OCI-LY1 (cell line): Measurements from ENCODE around the gene SHROOM3.

Source experiments
- H2AFZ ChIP-seq: fragments of 200-600 bp; sonication (generic), shearing (Covaris generic); 2 replicates; pipeline ENCODE4 v1.6.0; 2014; ENCODE audit warnings: antibody characterized with exemption, mild to moderate bottlenecking, low read length
- H3F3A ChIP-seq: fragments of 200-600 bp; sonication (generic), shearing (Covaris generic); 2 replicates; pipeline ENCODE4 v1.6.0; 2014; ENCODE audit warnings: mild to moderate bottlenecking, antibody characterized with exemption, low read length, moderate library complexity; ENCODE audit not compliant: insufficient read depth
- H3K27ac ChIP-seq: fragments of 200-600 bp; sonication (generic); 2 replicates; pipeline ENCODE4 v1.5.1; 2014; ENCODE audit warnings: low read length, mixed run types, mild to moderate bottlenecking, low read depth; ENCODE audit not compliant: poor library complexity, severe bottlenecking
- H3K27me3 ChIP-seq: fragments of 200-600 bp; sonication (generic); 2 replicates; pipeline ENCODE4 v1.6.0; 2014; ENCODE audit warnings: antibody characterized with exemption, mild to moderate bottlenecking, low read length, moderate library complexity; ENCODE audit not compliant: insufficient read depth
- H3K36me3 ChIP-seq: fragments of 200-600 bp; sonication (generic); 2 replicates; pipeline ENCODE4 v1.6.1; 2014; ENCODE audit warnings: mild to moderate bottlenecking, antibody characterized with exemption, low read length, moderate library complexity, mixed read lengths; ENCODE audit not compliant: insufficient read depth
- H3K4me1 ChIP-seq: fragments of 200-600 bp; sonication (generic); 2 replicates; pipeline ENCODE4 v1.5.1; 2014; ENCODE audit warnings: mild to moderate bottlenecking, low read length, moderate library complexity; ENCODE audit not compliant: insufficient read depth, severe bottlenecking
- H3K4me2 ChIP-seq: fragments of 200-600 bp; sonication (generic), shearing (Covaris generic); 2 replicates; pipeline ENCODE4 v1.6.1; 2014; ENCODE audit warnings: low read length
- H3K4me3 ChIP-seq: fragments of 200-600 bp; sonication (generic); 2 replicates; pipeline ENCODE4 v1.5.1; 2014; ENCODE audit warnings: low read length, low read depth, mild to moderate bottlenecking, mixed read lengths; ENCODE audit not compliant: poor library complexity, severe bottlenecking
- H3K79me2 ChIP-seq: fragments of 200-600 bp; shearing (Covaris generic); 2 replicates; pipeline ENCODE4 v1.6.1; 2016; ENCODE audit warnings: mixed run types, low read length, mixed read lengths; ENCODE audit not compliant: insufficient read depth
- H3K9ac ChIP-seq: fragments of 200-600 bp; sonication (generic), shearing (Covaris generic); 2 replicates; pipeline ENCODE4 v1.6.1; 2014; ENCODE audit warnings: mild to moderate bottlenecking, low read length, mixed read lengths
- H3K9me2 ChIP-seq: fragments of 200-600 bp; sonication (generic), shearing (Covaris generic); 2 replicates; pipeline ENCODE4 v1.6.1; 2014; ENCODE audit warnings: low read depth, mild to moderate bottlenecking, low read length, mixed read lengths
- H3K9me3 ChIP-seq: fragments of 200-600 bp; shearing (Covaris generic); 2 replicates; pipeline ENCODE4 v1.6.1; 2014; ENCODE audit warnings: low read length, mixed read lengths
- H4K20me1 ChIP-seq: fragments of 200-600 bp; sonication (generic), shearing (Covaris generic); 2 replicates; pipeline ENCODE4 v1.6.0; 2016; ENCODE audit warnings: mild to moderate bottlenecking, low read length; ENCODE audit not compliant: insufficient read depth
- EZH2 ChIP-seq: fragments of 200-600 bp; sonication (generic), shearing (Covaris generic); IDR thresholded peaks from 2 replicates; pipeline ENCODE4 v1.8.0; 2017; ENCODE audit warnings: borderline replicate concordance, mixed run types, mild to moderate bottlenecking, antibody characterized with exemption, low read length, moderate library complexity, mixed read lengths
- TF ChIP-seq, protein P1 (sequence below): fragments of 200-600 bp; sonication (generic), shearing (Covaris generic); IDR thresholded peaks from 2 replicates; pipeline ENCODE4 v1.5.1; 2017; ENCODE audit warnings: mild to moderate bottlenecking, antibody characterized with exemption, low read length, moderate library complexity, mixed read lengths

Gene SHROOM3

GRCh38 chr4:76499461-76499860 is 64.4 kb downstream of the SHROOM3 start:
- Histone ChIP-seq H4K20me1 (no peaks in the 10 kb centered on the region), H3K9me3 (no peaks in the 10 kb centered on the region), H3K27ac (no peak overlapping the region), H3K9me2 (no peaks in the 10 kb centered on the region), H3K9ac (no peak overlapping the region), H3K4me1 (no peaks in the 10 kb centered on the region), H3F3A (no peaks in the 10 kb centered on the region), H3K4me2 (no peak overlapping the region), H2AFZ (no peak overlapping the region), H3K36me3 (no peaks in the 10 kb centered on the region), H3K4me3 (no peak overlapping the region), H3K79me2 (no peaks in the 10 kb centered on the region), H3K27me3 (no peaks in the 10 kb centered on the region)
- TF ChIP-seq EZH2, result no peak
- TF ChIP-seq, protein P1, sequence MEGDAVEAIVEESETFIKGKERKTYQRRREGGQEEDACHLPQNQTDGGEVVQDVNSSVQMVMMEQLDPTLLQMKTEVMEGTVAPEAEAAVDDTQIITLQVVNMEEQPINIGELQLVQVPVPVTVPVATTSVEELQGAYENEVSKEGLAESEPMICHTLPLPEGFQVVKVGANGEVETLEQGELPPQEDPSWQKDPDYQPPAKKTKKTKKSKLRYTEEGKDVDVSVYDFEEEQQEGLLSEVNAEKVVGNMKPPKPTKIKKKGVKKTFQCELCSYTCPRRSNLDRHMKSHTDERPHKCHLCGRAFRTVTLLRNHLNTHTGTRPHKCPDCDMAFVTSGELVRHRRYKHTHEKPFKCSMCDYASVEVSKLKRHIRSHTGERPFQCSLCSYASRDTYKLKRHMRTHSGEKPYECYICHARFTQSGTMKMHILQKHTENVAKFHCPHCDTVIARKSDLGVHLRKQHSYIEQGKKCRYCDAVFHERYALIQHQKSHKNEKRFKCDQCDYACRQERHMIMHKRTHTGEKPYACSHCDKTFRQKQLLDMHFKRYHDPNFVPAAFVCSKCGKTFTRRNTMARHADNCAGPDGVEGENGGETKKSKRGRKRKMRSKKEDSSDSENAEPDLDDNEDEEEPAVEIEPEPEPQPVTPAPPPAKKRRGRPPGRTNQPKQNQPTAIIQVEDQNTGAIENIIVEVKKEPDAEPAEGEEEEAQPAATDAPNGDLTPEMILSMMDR, result no peak

GRCh38 chr4:76502886-76503285 is 67.9 kb downstream of the SHROOM3 start:
- Histone ChIP-seq H4K20me1 (no peaks in the 10 kb centered on the region), H3K79me2 (no peaks in the 10 kb centered on the region), H3K4me1 (no peaks in the 10 kb centered on the region), H3K4me2 (no peak overlapping the region), H3K9me3 (no peaks in the 10 kb centered on the region), H3K9me2 (no peaks in the 10 kb centered on the region), H3K27ac (no peak overlapping the region), H3K4me3 (no peak overlapping the region), H3K27me3 (no peaks in the 10 kb centered on the region), H2AFZ (no peak overlapping the region), H3K36me3 (no peaks in the 10 kb centered on the region), H3F3A (no peaks in the 10 kb centered on the region), H3K9ac (no peak overlapping the region)
- TF ChIP-seq EZH2, result no peak
- TF ChIP-seq, protein P1, result no peak

GRCh38 chr4:76504613-76505465 is 69.8 kb downstream of the SHROOM3 start:
- H3K4me1 ChIP-seq, result no peaks in the 10 kb centered on the region
- no peaks in the 10 kb centered on the region for H3K27me3 ChIP-seq
- no peak overlapping the region for H3K9ac ChIP-seq
- H4K20me1 ChIP-seq, result no peaks in the 10 kb centered on the region
- H3K79me2 ChIP-seq, result no peaks in the 10 kb centered on the region
- no peak overlapping the region for H3K4me3 ChIP-seq
- H3K9me2 ChIP-seq, result no peaks in the 10 kb centered on the region
- H2AFZ ChIP-seq, result no peak overlapping the region
- no peaks in the 10 kb centered on the region for H3K9me3 ChIP-seq
- no peaks in the 10 kb centered on the region for H3F3A ChIP-seq
- no peak overlapping the region for H3K4me2 ChIP-seq
- no peak overlapping the region for H3K27ac ChIP-seq
- no peaks in the 10 kb centered on the region for H3K36me3 ChIP-seq
- TF ChIP-seq, protein P1, result peak; percentile 65
- TF ChIP-seq EZH2, result no peak
